H1 (cell line): Measurements from ENCODE around the gene BRD7. TPM values are rescaled to one million over a fixed set of nuclear protein-coding genes. Genes with fewer than 3 reads are reported as not detected.

Source experiments
- CTCF ChIA-PET: fragments of 300-600 bp; sonication (Branson Sonifier 250); formaldehyde crosslinking; loops from one replicate; lab custom pipeline; 2021; ENCODE audit not compliant: partially characterized antibody; lab: Charles Lee
- POLR2A ChIA-PET: fragments of 300-600 bp; sonication (Branson Sonifier 250); formaldehyde crosslinking; loops from one replicate; lab custom pipeline; 2021; ENCODE audit warnings: inconsistent platforms; ENCODE audit not compliant: partially characterized antibody; lab: Charles Lee
- DNase-seq, 2 experiments: peaks; one replicate each; pipeline versions ENCODE4 v3.0.0 to v3.0.0-alpha.2; 2010 to 2022; ENCODE audit warnings: low spot score in 2 of 2, low read depth in 1 of 2, mixed read lengths in 1 of 2
- FAIRE-seq: peaks from 2 replicates; lab custom pipeline; 2011; peaks lifted over from hg19 to GRCh38; lab: Jason Lieb, UNC
- H2AFZ ChIP-seq: 2 replicates; pipeline ENCODE4 v1.8.1; 2012; ENCODE audit warnings: low read length, inconsistent platforms
- H2AK5ac ChIP-seq: 2 replicates; pipeline ENCODE4 v1.6.1; 2013; ENCODE audit warnings: low read depth, low read length
- H2BK120ac ChIP-seq: replicated peaks from 2 replicates; pipeline ENCODE3; 2013; ENCODE audit warnings: low read depth, low read length, inconsistent platforms
- H2BK12ac ChIP-seq: 2 replicates; pipeline ENCODE4 v1.6.1; 2013; ENCODE audit warnings: low read depth, low read length
- H2BK15ac ChIP-seq: 2 replicates; pipeline ENCODE4 v1.6.1; 2013; ENCODE audit warnings: low read length
- H2BK20ac ChIP-seq: 2 replicates; pipeline ENCODE4 v1.6.1; 2013; ENCODE audit warnings: low read length
- H2BK5ac ChIP-seq: 2 replicates; pipeline ENCODE4 v1.6.1; 2013; ENCODE audit warnings: low read depth, low read length
- H3K14ac ChIP-seq: 2 replicates; pipeline ENCODE4 v1.6.1; 2013; ENCODE audit warnings: inconsistent platforms; ENCODE audit not compliant: insufficient read length
- H3K18ac ChIP-seq: 2 replicates; pipeline ENCODE4 v1.6.1; 2013; ENCODE audit warnings: low read length; ENCODE audit errors: extremely low read depth
- H3K23ac ChIP-seq: 2 replicates; pipeline ENCODE4 v1.6.1; 2013; ENCODE audit warnings: inconsistent platforms; ENCODE audit not compliant: insufficient read length
- H3K23me2 ChIP-seq: 2 replicates; pipeline ENCODE4 v1.6.1; 2013; ENCODE audit warnings: low read depth, low read length
- H3K27ac ChIP-seq: 2 replicates; pipeline ENCODE4 v1.6.1; 2011; ENCODE audit warnings: low read depth, low read length, inconsistent platforms
- H3K27me3 ChIP-seq, 4 experiments: replicated peaks in 1 of 4; 1 replicate in 1 of 4; 2 replicates in 3 of 4; pipeline versions ENCODE4 v1.6.1 to v1.8.1; 2011 to 2013; ENCODE audit warnings: low read length in 3 of 4, mild to moderate bottlenecking in 3 of 4, inconsistent platforms in 2 of 4, mixed read lengths in 2 of 4, moderate library complexity in 1 of 4; ENCODE audit not compliant: control insufficient read depth in 3 of 4, insufficient read depth in 3 of 4; ENCODE audit errors: extremely low read depth in 1 of 4
- H3K36me3 ChIP-seq, 4 experiments: 2 replicates each; pipeline versions ENCODE4 v1.6.1 to v1.8.1; 2011 to 2013; ENCODE audit warnings: mild to moderate bottlenecking in 4 of 4, low read length in 3 of 4, moderate library complexity in 2 of 4, control low read depth in 1 of 4, inconsistent platforms in 1 of 4; ENCODE audit not compliant: insufficient read depth in 4 of 4, control insufficient read depth in 2 of 4
- H3K4ac ChIP-seq: replicated peaks from 2 replicates; pipeline ENCODE3; 2013; ENCODE audit warnings: low read length, low read depth, mixed read lengths, inconsistent platforms; ENCODE audit not compliant: insufficient read length
- H3K4me1 ChIP-seq, 4 experiments: replicated peaks in 1 of 4; 1 replicate in 1 of 4; 2 replicates in 3 of 4; pipeline versions ENCODE4 v1.6.1 to v1.8.1; 2011 to 2013; ENCODE audit warnings: low read length in 3 of 4, inconsistent platforms in 2 of 4, mixed read lengths in 1 of 4; ENCODE audit not compliant: insufficient read depth in 4 of 4, control insufficient read depth in 3 of 4
- H3K4me2 ChIP-seq, 2 experiments: 2 replicates each; pipeline versions ENCODE4 v1.6.1 to v1.8.1; 2011 to 2013; ENCODE audit warnings: low read depth in 2 of 2, low read length in 2 of 2, control low read depth in 1 of 2, inconsistent platforms in 1 of 2, mild to moderate bottlenecking in 1 of 2; ENCODE audit not compliant: insufficient read depth in 1 of 2
- H3K4me3 ChIP-seq, 4 experiments: fragments of 200-600, 300-600 bp in 1 of 4; sonication (generic), shearing (Covaris generic), sonication (Bioruptor Twin) in 1 of 4; 2 replicates each; pipeline versions ENCODE4 v1.5.1 to v1.8.1; 2011 to 2016; ENCODE audit warnings: low read length in 4 of 4, low read depth in 3 of 4, control low read depth in 2 of 4, inconsistent platforms in 2 of 4, mild to moderate bottlenecking in 2 of 4, mixed read lengths in 1 of 4, moderate library complexity in 1 of 4; ENCODE audit not compliant: insufficient read depth in 2 of 4; ENCODE audit errors: extremely low read depth in 1 of 4
- H3K56ac ChIP-seq: replicated peaks from 2 replicates; pipeline ENCODE3; 2013; ENCODE audit warnings: low read depth, mild to moderate bottlenecking, mixed read lengths, low read length, inconsistent platforms; ENCODE audit not compliant: insufficient read length
- H3K79me1 ChIP-seq: 2 replicates; pipeline ENCODE4 v1.6.1; 2013; ENCODE audit warnings: low read depth, low read length, control low read depth
- H3K79me2 ChIP-seq, 2 experiments: 2 replicates each; pipeline versions ENCODE4 v1.6.1 to v1.8.1; 2012 to 2013; ENCODE audit warnings: low read length in 2 of 2, mild to moderate bottlenecking in 2 of 2, inconsistent platforms in 1 of 2; ENCODE audit not compliant: insufficient read depth in 2 of 2, control insufficient read depth in 1 of 2
- H3K9ac ChIP-seq, 4 experiments: replicated peaks in 1 of 4; 1 replicate in 1 of 4; 2 replicates in 3 of 4; pipeline versions ENCODE4 v1.6.1 to v1.8.1; 2011 to 2013; ENCODE audit warnings: low read depth in 3 of 4, low read length in 3 of 4, control low read depth in 2 of 4, mild to moderate bottlenecking in 2 of 4, moderate library complexity in 2 of 4, inconsistent platforms in 1 of 4; ENCODE audit errors: extremely low read depth in 1 of 4
- H3K9me3 ChIP-seq, 2 experiments: 2 replicates each; pipeline versions ENCODE4 v1.6.1 to v1.8.1; 2012 to 2013; ENCODE audit warnings: mild to moderate bottlenecking in 2 of 2, moderate library complexity in 2 of 2, control low read depth in 1 of 2, inconsistent platforms in 1 of 2, low read depth in 1 of 2, low read length in 1 of 2, mixed read lengths in 1 of 2; ENCODE audit not compliant: insufficient read depth in 2 of 2
- H4K20me1 ChIP-seq, 2 experiments: replicated peaks in 1 of 2; 2 replicates each; pipeline versions ENCODE3 to v1.8.1; 2011 to 2013; ENCODE audit warnings: inconsistent platforms in 2 of 2, low read length in 2 of 2, mild to moderate bottlenecking in 1 of 2; ENCODE audit not compliant: insufficient read depth in 2 of 2, control insufficient read depth in 1 of 2
- H4K5ac ChIP-seq: 2 replicates; pipeline ENCODE4 v1.6.1; 2013; ENCODE audit warnings: low read length, low read depth, mixed read lengths, inconsistent platforms; ENCODE audit not compliant: insufficient read length
- H4K8ac ChIP-seq: 2 replicates; pipeline ENCODE4 v1.8.0; 2013; ENCODE audit warnings: mild to moderate bottlenecking, moderate library complexity, low read length, inconsistent platforms; ENCODE audit not compliant: insufficient read depth; ENCODE audit errors: extremely low read depth
- H4K91ac ChIP-seq: replicated peaks from 2 replicates; pipeline ENCODE3; 2013; ENCODE audit warnings: low read length, mixed read lengths, inconsistent platforms; ENCODE audit not compliant: insufficient read length
- BACH1 ChIP-seq: IDR thresholded peaks from 2 replicates; pipeline ENCODE4 v1.6.1; 2012; ENCODE audit warnings: low read length, improper control_type of control experiment
- BCL11A ChIP-seq, 2 experiments: IDR thresholded peaks; one replicate each; pipeline ENCODE4 v1.6.1; 2011; ENCODE audit warnings: low read depth in 2 of 2, low read length in 2 of 2, mild to moderate bottlenecking in 2 of 2
- GABPA ChIP-seq: IDR thresholded peaks from 2 replicates; pipeline ENCODE4 v1.6.1; 2011; ENCODE audit warnings: mild to moderate bottlenecking, low read length, moderate library complexity, borderline replicate concordance; ENCODE audit not compliant: insufficient read depth
- HDAC6 ChIP-seq: IDR thresholded peaks from one replicate; pipeline ENCODE4 v1.7.1; 2012; ENCODE audit warnings: low read depth, mild to moderate bottlenecking, inconsistent platforms, low read length, moderate library complexity
- POLR2A ChIP-seq, 2 experiments: IDR thresholded peaks; 1 replicate in 1 of 2; 2 replicates in 1 of 2; pipeline ENCODE4 v1.6.1; 2011; ENCODE audit warnings: low read depth in 2 of 2, low read length in 2 of 2, mild to moderate bottlenecking in 2 of 2; ENCODE audit errors: control extremely low read depth in 1 of 2
- RNF2 ChIP-seq: fragments of 200-900, 300-1000 bp; sonication (generic); IDR thresholded peaks from 2 replicates; pipeline ENCODE4 v1.7.1; 2016; ENCODE audit warnings: borderline replicate concordance, low read depth, mild to moderate bottlenecking, antibody characterized with exemption, low read length; ENCODE audit not compliant: poor library complexity, severe bottlenecking; ENCODE audit errors: missing control alignments
- SP1 ChIP-seq: IDR thresholded peaks from 2 replicates; pipeline ENCODE4 v1.6.1; 2011; ENCODE audit warnings: low read depth, low read length
- YY1 ChIP-seq: IDR thresholded peaks from 2 replicates; pipeline ENCODE4 v1.6.1; 2011; ENCODE audit warnings: low read depth, mild to moderate bottlenecking, low read length
- ZNF274 ChIP-seq: IDR thresholded peaks from 2 replicates; pipeline ENCODE4 v1.7.0; 2012; ENCODE audit warnings: low read length, borderline replicate concordance; ENCODE audit errors: extremely low read depth
- WGBS, 2 experiments: shearing (Covaris generic) in 1 of 2; methylation state at CpG; one replicate each; pipeline versions ENCODE4 v1.1.6 to v1.1.7; 2013 to 2015; ENCODE audit warnings: low lambda C conversion rate in 2 of 2, mixed read lengths in 2 of 2, inconsistent platforms in 1 of 2, low coverage in 1 of 2, missing lambda C conversion rate in 1 of 2; ENCODE audit not compliant: insufficient replicate concordance in 2 of 2, insufficient coverage in 1 of 2, insufficient read length in 1 of 2; ENCODE audit errors: extremely low coverage in 1 of 2, missing lambda C conversion rate in 1 of 2; 5-methylcytosine and 5-hydroxymethylcytosine counted together
- polyA plus RNA-seq, 7 experiments: library from polyadenylated mRNA; depleted of rRNA in 3 of 7; stranded (reverse) in 5 of 7; unstranded in 2 of 7; fragments of >200 nt in 5 of 7; fragments of 200-250 nt in 2 of 7; gene quantifications; 1 replicate in 5 of 7; 2 replicates in 1 of 7; 4 replicates in 1 of 7; pipeline versions ENCODE4 v1.2.1 to v1.2.3, GENCODE V29; 2011 to 2013; ENCODE audit warnings: missing spikeins in 2 of 7, mixed read lengths in 2 of 7
- total RNA-seq: library from RNA; stranded (reverse); fragmentation: NEBNext Ultra II Directional; extraction: Animal tissue kit (Norgen Biotek cat#: 25700); gene quantifications from 2 replicates; pipeline ENCODE4 v1.2.1, GENCODE V29; 2021
- TF ChIP-seq, protein P1 (sequence below): IDR thresholded peaks from 2 replicates; pipeline ENCODE4 v1.6.1; 2012; ENCODE audit warnings: inconsistent platforms
- TF ChIP-seq, protein P2 (sequence below): IDR thresholded peaks from 2 replicates; pipeline ENCODE4 v1.6.1; 2012; ENCODE audit warnings: inconsistent platforms

Gene BRD7
- total and polyA plus RNA-seq, 2 of the 8 experiments (the other 6 are each of a cell fraction or from before 2014, with no cell fraction given) = 42.5 to 120 TPM

DNA sequence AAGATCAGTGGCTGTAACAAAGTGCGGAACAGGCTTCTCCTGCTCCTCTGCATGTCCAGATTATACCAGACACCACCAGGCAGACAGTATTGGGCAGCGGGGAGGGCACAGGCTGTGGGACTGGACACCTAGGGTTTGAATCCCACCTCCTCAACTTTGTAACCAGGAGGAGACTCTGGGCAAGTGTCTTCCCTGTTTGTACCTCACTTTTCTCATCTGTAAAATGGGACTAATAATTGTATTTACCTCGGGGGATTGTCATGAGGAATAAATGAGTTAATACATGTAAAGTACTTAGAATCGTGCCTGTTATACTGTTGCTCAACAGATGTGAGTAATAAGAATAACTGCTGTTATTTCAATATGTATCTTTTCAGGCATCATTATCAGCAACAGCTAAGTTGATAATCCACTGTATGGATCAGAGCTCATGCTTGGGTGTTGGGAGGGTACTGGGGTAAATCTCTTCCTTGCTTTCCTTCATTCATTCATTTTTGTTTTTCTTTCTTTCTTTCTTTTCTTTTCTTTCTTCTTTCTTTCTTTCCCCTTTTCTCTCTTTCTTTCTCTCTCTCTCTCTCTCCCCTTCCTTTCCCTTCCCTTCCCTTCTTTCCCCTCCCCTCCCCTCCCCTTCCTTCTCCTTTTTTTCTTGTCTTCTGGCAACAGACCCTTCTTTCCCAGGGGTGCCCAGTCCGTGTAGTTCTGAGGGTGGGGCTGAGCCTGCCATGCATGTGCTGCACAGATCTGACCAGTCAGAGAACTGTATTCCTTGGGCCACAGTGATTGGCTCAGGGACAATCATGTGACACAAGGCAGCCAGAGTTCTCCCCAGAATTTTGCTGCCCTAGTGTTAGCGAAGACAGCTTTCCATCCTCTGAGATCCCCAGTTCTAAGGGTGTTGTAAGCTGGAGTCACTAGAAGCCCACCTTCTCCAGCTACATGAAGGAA is 25.3 kb upstream of the BRD7 start:
- Histone ChIP-seq H4K91ac (no peak overlapping the region), H3K9ac (no peak overlapping the region), H3K4me1 (no peaks in the 10 kb centered on the region; a peak in 2 of 7 replicates), H3K14ac (no peak overlapping the region), H2BK20ac (no peak overlapping the region), H3K23ac (no peak overlapping the region), H2BK5ac (no peak overlapping the region), H3K27me3 (no peaks in the 10 kb centered on the region), H4K5ac (no peak overlapping the region), H3K4me3 (no peak overlapping the region), H2AK5ac (no peak overlapping the region), H3K4ac (no peak overlapping the region), H4K8ac (no peak overlapping the region), H3K9me3 (no peaks in the 10 kb centered on the region), H3K56ac (no peak overlapping the region), H3K23me2 (no peaks in the 10 kb centered on the region), H4K20me1 (no peaks in the 10 kb centered on the region), H3K79me1 (no peaks in the 10 kb centered on the region), H2BK12ac (no peak overlapping the region), H3K27ac (no peak overlapping the region), H2BK120ac (no peak overlapping the region), H3K79me2 (no peaks in the 10 kb centered on the region), H3K4me2 (no peak overlapping the region), H2BK15ac (no peak overlapping the region), H3K18ac (no peak overlapping the region), H2AFZ (no peak overlapping the region), H3K36me3 (no peaks in the 10 kb centered on the region)
- WGBS, 2 experiments = 84% methylated on average over 6 of the region's 6 CpGs; no CpG with 5 or more reads in 1 of the 2 experiments
- ChIA-PET POLR2A (no interaction called here), CTCF (interaction anchor here (1.2 to 2.8 kb wide), 3 partner anchors 11 to 55 kb away, joined by 3 to 14 read pairs (median 3); no protein-coding TSS in a partner anchor)
- FAIRE-seq (no peak), DNase-seq (peak in 1 of 2 experiments; percentile 38)
- TF ChIP-seq RNF2 (no peak), YY1 (no peak), BACH1 (no peak), ZNF274 (no peak), BCL11A (IDR thresholded peaks at IDR 0.05; ENCODE audit: low read depth in 2 of 2, low read length in 2 of 2) (no peak), GABPA (no peak), POLR2A (IDR thresholded peaks at IDR 0.05; ENCODE audit: control extremely low read depth in 1 of 2, low read depth in 2 of 2, low read length in 2 of 2) (no peak), HDAC6 (no peak), SP1 (no peak)
- TF ChIP-seq, protein P1, sequence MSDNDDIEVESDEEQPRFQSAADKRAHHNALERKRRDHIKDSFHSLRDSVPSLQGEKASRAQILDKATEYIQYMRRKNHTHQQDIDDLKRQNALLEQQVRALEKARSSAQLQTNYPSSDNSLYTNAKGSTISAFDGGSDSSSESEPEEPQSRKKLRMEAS = peak; percentile 74
- TF ChIP-seq, protein P2, sequence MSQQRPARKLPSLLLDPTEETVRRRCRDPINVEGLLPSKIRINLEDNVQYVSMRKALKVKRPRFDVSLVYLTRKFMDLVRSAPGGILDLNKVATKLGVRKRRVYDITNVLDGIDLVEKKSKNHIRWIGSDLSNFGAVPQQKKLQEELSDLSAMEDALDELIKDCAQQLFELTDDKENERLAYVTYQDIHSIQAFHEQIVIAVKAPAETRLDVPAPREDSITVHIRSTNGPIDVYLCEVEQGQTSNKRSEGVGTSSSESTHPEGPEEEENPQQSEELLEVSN = no peak
